Right lobe of liver (tissue), 4 donors: ENCODE results near the gene ZNRD2.

Source experiments
- CTCF ChIP-seq, 4 donors: fragments of 200-600 bp in 3 of 4; fragments of 450-650 bp in 1 of 4; IDR thresholded peaks; one replicate each; pipeline versions ENCODE4 v1.5.1 to v1.8.0; 2016 to 2022; ENCODE audit warnings: antibody characterized with exemption in 4 of 4, mild to moderate bottlenecking in 2 of 4
- POLR2A ChIP-seq: fragments of 450-650 bp; IDR thresholded peaks from one replicate; pipeline ENCODE4 v1.6.1; 2017; ENCODE audit warnings: antibody characterized with exemption, mild to moderate bottlenecking
- donor health status: DM: no; HTN: no; CAD: no.
- donor health status: DM: no; HTN: no; CAD: no.
- donor health status: DM: no; HTN: yes; CAD: no.

GRCh38 chr11:65588199-65589054, 18.1 kb downstream of the ZNRD2 start:
- no peak for TF ChIP-seq POLR2A
- peak; percentile 45 to 58 (median 53) for TF ChIP-seq CTCF (IDR thresholded peaks at IDR 0.05)
